Ovary (tissue), 9 donors: ENCODE measurements around the gene SKI. TPM values are rescaled to one million over a fixed set of nuclear protein-coding genes. Genes with fewer than 3 reads are reported as not detected.
"Not testable (repeated sequence)": the region's sequence is repeated elsewhere in the genome, so short reads cannot be mapped to it uniquely, and the experiment has no call there.

Source experiments
- DNase-seq, 5 donors: peaks; one replicate each; pipeline ENCODE4 v3.0.0-alpha.2; 2019 to 2020
- H3K27ac ChIP-seq, 2 donors: fragments of 200-600 bp; one replicate each; pipeline versions ENCODE4 v1.5.1 to v1.8.0; 2019 to 2022
- H3K27me3 ChIP-seq: fragments of 200-600 bp; one replicate; pipeline ENCODE4 v1.8.0; 2022
- H3K36me3 ChIP-seq: fragments of 200-600 bp; sonication (generic); one replicate; pipeline ENCODE4 v1.5.1; 2019
- H3K4me1 ChIP-seq: one replicate; pipeline ENCODE4 v1.8.1; 2013; ENCODE audit warnings: mild to moderate bottlenecking, moderate library complexity; ENCODE audit not compliant: insufficient read depth
- H3K4me3 ChIP-seq: fragments of 200-600 bp; sonication (generic); one replicate; pipeline ENCODE4 v1.5.1; 2017
- H3K9me3 ChIP-seq, 2 donors: fragments of 200-600 bp in 1 of 2; sonication (generic) in 1 of 2; one replicate each; pipeline versions ENCODE4 v1.5.1 to v1.8.1; 2013 to 2019; ENCODE audit warnings: mild to moderate bottlenecking in 1 of 2, moderate library complexity in 1 of 2
- CTCF ChIP-seq, 3 donors: fragments of 450-650 bp in 2 of 3; fragments of 200-600 bp in 1 of 3; IDR thresholded peaks; one replicate each; pipeline versions ENCODE4 v1.5.1 to v1.8.0; 2016 to 2022; ENCODE audit warnings: antibody characterized with exemption in 3 of 3, mild to moderate bottlenecking in 1 of 3
- EP300 ChIP-seq: sonication (generic); formaldehyde crosslinking; IDR thresholded peaks from one replicate; pipeline ENCODE4 v1.6.1; 2017; ENCODE audit warnings: antibody characterized with exemption
- POLR2A ChIP-seq: fragments of 450-650 bp; IDR thresholded peaks from one replicate; pipeline ENCODE4 v1.6.1; 2017; ENCODE audit warnings: antibody characterized with exemption, mild to moderate bottlenecking, moderate library complexity
- WGBS, 3 donors: extraction: QIAGEN DNeasy Blood & Tissue Kit in 1 of 3; methylation state at CpG; one replicate each; pipeline versions ENCODE4 v1.1.5 to v1.1.7; 2013 to 2017; 5-methylcytosine and 5-hydroxymethylcytosine counted together
- intact Hi-C, 4 donors: fragments of 100-400 bp; cut with DNase I; formaldehyde crosslinking; loops; one replicate each; pipeline versions ENCODE4 v1.11.0 to v1.15.1; 2022 to 2023
- polyA plus RNA-seq, 2 donors: library from polyadenylated mRNA; stranded (reverse); fragments of 200-250 nt in 1 of 2; fragments of 350-450 nt in 1 of 2; fragmentation: Illumina TruSeq in 1 of 2; extraction: RNeasy Lipid Tissue Mini Kit (QIAGEN cat#74804) in 1 of 2; gene quantifications; one replicate each; pipeline ENCODE4 v1.2.3, GENCODE V29; 2013 to 2014
- total RNA-seq, 7 donors: library from RNA; depleted of rRNA in 2 of 7; stranded (reverse); fragments of >200 nt in 2 of 7; fragmentation: NEBNext Ultra II Directional in 3 of 7; extraction: Animal tissue kit (Norgen Biotek cat#: 25700) in 3 of 7; gene quantifications; one replicate each; pipeline versions ENCODE4 v1.1.0 to v1.2.4, GENCODE V29; 2016 to 2023
- donor health status: DM: no; HTN: no; CAD: no; lungs with moderate emphysema.
- donor health status: DM: no; HTN: no; CAD: no.
- donor health status: Bipolar disorder and iron deficiency.
- donor health status: DM: yes; HTN: yes; CAD: no.
- donor health status: DM: no; HTN: no; CAD: no.
- donor health status: DM: yes; HTN: yes; CAD: no.

Gene SKI
- total and polyA plus RNA-seq, 9 donors = 27.8 to 109 (median 79.1) TPM

- no peaks in the 10 kb centered on the region for H3K36me3 ChIP-seq
- intact Hi-C loops = no loop called here
- H3K9me3 ChIP-seq = no peaks in the 10 kb centered on the region
- TF ChIP-seq POLR2A (no peak), CTCF (IDR thresholded peaks at IDR 0.05) (no peak), EP300 (no peak)
- no peaks in the 10 kb centered on the region for H3K27me3 ChIP-seq
- H3K4me1 ChIP-seq = peaks cover 11% of the 10 kb centered on the region
- H3K27ac ChIP-seq = no peak overlapping the region
- peak in 1 of 5 donors; percentile 22 for DNase-seq
- 88 to 90% (median 90%) methylated on average over 12 of the region's 12 CpGs for WGBS, 3 donors
- no peak overlapping the region for H3K4me3 ChIP-seq
These were observed 101.9 kb downstream of the SKI start for GRCh38 chr1:2330035-2330434.

GRCh38 chr1:2330519-2331199 is 102.5 kb downstream of the SKI start:
- H3K27ac ChIP-seq = peak overlapping the region; percentile 48 to 52
- no peaks in the 10 kb centered on the region for H3K36me3 ChIP-seq
- WGBS, 3 donors = 11 to 28% (median 13%) methylated on average over 31 of the region's 31 CpGs
- peak; percentile 69 to 88 (median 75) for DNase-seq
- peaks cover 11% of the 10 kb centered on the region for H3K4me1 ChIP-seq
- H3K27me3 ChIP-seq = no peaks in the 10 kb centered on the region
- no peaks in the 10 kb centered on the region for H3K9me3 ChIP-seq
- H3K4me3 ChIP-seq = no peak overlapping the region
- intact Hi-C loops = no loop called here
- no peak for TF ChIP-seq EP300
- no peak for TF ChIP-seq CTCF (IDR thresholded peaks at IDR 0.05)
- no peak for TF ChIP-seq POLR2A

- 42 to 58% (median 47%) methylated on average over 4 to 11 of the region's 11 CpGs for WGBS, 3 donors
These were observed 103.1 kb downstream of the SKI start for GRCh38 chr1:2331200-2331544.

GRCh38 chr1:2331580-2331979 is 103.5 kb downstream of the SKI start:
- intact Hi-C loops, DNase-seq, H3K4me3 ChIP-seq, H3K36me3 ChIP-seq, H3K9me3 ChIP-seq, H3K27me3 ChIP-seq: not testable (repeated sequence)
- H3K27ac ChIP-seq = peak overlapping the region; percentile 48 to 52
- peaks cover 11% of the 10 kb centered on the region for H3K4me1 ChIP-seq
- 91 to 94% (median 93%) methylated on average over 31 to 33 of the region's 33 CpGs for WGBS, 3 donors

More at GRCh38 chr1:2331200-2331544, 103.1 kb downstream of the SKI start:
- Histone ChIP-seq H3K9me3 (no peaks in the 10 kb centered on the region), H3K27ac (peak overlapping the region; percentile 48 to 52), H3K27me3 (no peaks in the 10 kb centered on the region), H3K36me3 (no peaks in the 10 kb centered on the region), H3K4me1 (peaks cover 11% of the 10 kb centered on the region), H3K4me3 (no peak overlapping the region)
- DNase-seq = no peak
- intact Hi-C loops = no loop called here
- TF ChIP-seq CTCF (IDR thresholded peaks at IDR 0.05) = no peak
- no peak for TF ChIP-seq POLR2A
- TF ChIP-seq EP300 = no peak

- no peaks in the 10 kb centered on the region for H3K36me3 ChIP-seq
- no peak for TF ChIP-seq EP300
- TF ChIP-seq CTCF (IDR thresholded peaks at IDR 0.05) = no peak
- no peak for TF ChIP-seq POLR2A
- no peaks in the 10 kb centered on the region for H3K9me3 ChIP-seq
- WGBS, 3 donors = 91 to 93% (median 93%) methylated on average over 21 of the region's 21 CpGs
- H3K4me3 ChIP-seq = no peak overlapping the region
- intact Hi-C loops = no loop called here
- H3K27me3 ChIP-seq = no peaks in the 10 kb centered on the region
- H3K4me1 ChIP-seq = peaks cover 11% of the 10 kb centered on the region
- H3K27ac ChIP-seq = no peak overlapping the region
- no peak for DNase-seq
These were observed 106.2 kb downstream of the SKI start for GRCh38 chr1:2334366-2334765.
